Heart left ventricle (tissue), 13 donors: Measurements from ENCODE around the gene TRPM3.

Experiments
- POLR2A ChIP-seq, 2 donors: fragments of 450-650 bp; IDR thresholded peaks; one replicate each; pipeline ENCODE4 v1.6.1; 2017; ENCODE audit warnings: antibody characterized with exemption in 2 of 2, mild to moderate bottlenecking in 2 of 2, moderate library complexity in 2 of 2
- TF ChIP-seq, protein P1 (sequence below), 12 donors: fragments of 200-600 bp; sonication (generic) in 4 of 12; IDR thresholded peaks; one replicate each; pipeline versions ENCODE4 v1.5.0 to v1.8.0; 2018 to 2022; ENCODE audit warnings: antibody characterized with exemption in 12 of 12, mild to moderate bottlenecking in 5 of 12
- donor health status: ischemic (EF 13 %, LVEDD 7.1; RV severe dilation, severe dysfunction).
- donor health status: DM: no; HTN: yes; CAD: no.
- donor health status: DM: no; HTN: no; CAD: no.
- donor health status: ischemic (EF 25% LVEDD 6.9; RV normal size, moderate dysfunction).
- donor health status: ischemic (EF 25% LVEDD 5.7; RV mildly dilated, moderate dysfunction).
- donor health status: ischemic (EF 35%, LVEDD 5.7; RV mildly dilated, moderate dysfunction).
- donor health status: nonischemic (EF 11% LVEDD 7.7; RV severe dilation, severe dysfunction).
- donor health status: DM: yes; HTN: yes; CAD: no.
- donor health status: PGD.
- donor health status: ischemic (EF 29% LVEDD 5.4; RV normal size, mild dysfunction).
- donor health status: nonischemic (EF 23%, LVEDD 6.1; RV moderate dilation, normal function).

DNA sequence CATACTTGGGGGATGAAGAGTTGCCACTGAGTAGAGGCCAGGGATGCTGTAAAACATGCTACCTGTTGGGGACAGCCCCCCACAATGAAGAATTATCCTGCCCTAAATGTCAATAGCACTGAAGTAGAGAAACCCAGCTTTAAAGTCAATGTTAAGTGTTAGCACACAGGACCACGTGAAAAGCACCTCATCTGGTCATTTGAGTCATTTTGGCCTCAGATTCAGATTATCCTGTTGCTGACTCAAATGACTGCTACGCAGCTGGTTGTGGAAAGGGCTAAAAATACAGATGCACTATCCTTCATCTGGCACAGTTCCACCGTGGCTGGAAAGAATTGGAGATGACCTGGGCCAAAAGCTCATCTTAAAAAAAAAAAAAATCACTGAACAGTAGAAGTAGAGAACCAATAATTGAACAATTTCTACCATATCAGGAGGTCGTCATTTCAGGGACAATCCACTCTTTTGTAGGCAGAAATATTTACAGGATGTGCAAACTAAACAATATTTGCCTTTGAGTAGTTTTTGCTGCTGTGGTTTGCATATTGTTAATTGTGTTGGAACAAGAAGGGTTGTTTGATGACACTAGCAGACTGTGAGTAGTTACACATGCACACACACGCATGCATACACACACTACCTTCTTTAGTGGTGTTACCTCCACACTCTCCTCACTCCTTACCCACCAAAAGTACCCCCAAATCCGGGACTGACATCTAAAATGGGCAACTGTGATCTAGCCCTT is 511.7 kb downstream of the TRPM3 start:
- no peak for TF ChIP-seq POLR2A (IDR thresholded peaks at IDR 0.05)
- TF ChIP-seq, protein P1, sequence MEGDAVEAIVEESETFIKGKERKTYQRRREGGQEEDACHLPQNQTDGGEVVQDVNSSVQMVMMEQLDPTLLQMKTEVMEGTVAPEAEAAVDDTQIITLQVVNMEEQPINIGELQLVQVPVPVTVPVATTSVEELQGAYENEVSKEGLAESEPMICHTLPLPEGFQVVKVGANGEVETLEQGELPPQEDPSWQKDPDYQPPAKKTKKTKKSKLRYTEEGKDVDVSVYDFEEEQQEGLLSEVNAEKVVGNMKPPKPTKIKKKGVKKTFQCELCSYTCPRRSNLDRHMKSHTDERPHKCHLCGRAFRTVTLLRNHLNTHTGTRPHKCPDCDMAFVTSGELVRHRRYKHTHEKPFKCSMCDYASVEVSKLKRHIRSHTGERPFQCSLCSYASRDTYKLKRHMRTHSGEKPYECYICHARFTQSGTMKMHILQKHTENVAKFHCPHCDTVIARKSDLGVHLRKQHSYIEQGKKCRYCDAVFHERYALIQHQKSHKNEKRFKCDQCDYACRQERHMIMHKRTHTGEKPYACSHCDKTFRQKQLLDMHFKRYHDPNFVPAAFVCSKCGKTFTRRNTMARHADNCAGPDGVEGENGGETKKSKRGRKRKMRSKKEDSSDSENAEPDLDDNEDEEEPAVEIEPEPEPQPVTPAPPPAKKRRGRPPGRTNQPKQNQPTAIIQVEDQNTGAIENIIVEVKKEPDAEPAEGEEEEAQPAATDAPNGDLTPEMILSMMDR (IDR thresholded peaks at IDR 0.05) = no peak
